CD8-positive, alpha-beta memory T cell (primary cell): Measurements from ENCODE around the gene SNRNP35. TPM values are rescaled to one million over a fixed set of nuclear protein-coding genes. Genes with fewer than 3 reads are reported as not detected.
A peak's percentile ranks its signal among the peaks of the same experiment; 100 is the strongest.
"Not testable (repeated sequence)": the region's sequence is repeated elsewhere in the genome, so short reads cannot be mapped to it uniquely, and the experiment has no call there.

Experiments used
- CTCF ChIA-PET: fragments of 350-600 bp; sonication (Branson Sonifier 250); formaldehyde crosslinking; loops from one replicate; lab custom pipeline; 2021; ENCODE audit warnings: antibody characterized with exemption; lab: Charles Lee
- POLR2A ChIA-PET: fragments of 350-600 bp; sonication (Branson Sonifier 250); formaldehyde crosslinking; loops from one replicate; lab custom pipeline; 2021; ENCODE audit warnings: antibody characterized with exemption; lab: Charles Lee
- DNase-seq, 5 donors: peaks; one replicate each; pipeline versions ENCODE4 v3.0.0 to v3.0.0-alpha.2; 2020 to 2022; ENCODE audit warnings: mixed read lengths in 1 of 5
- H3K27ac ChIP-seq: one replicate; pipeline ENCODE4 v1.7.0; 2013; ENCODE audit warnings: low read depth, mild to moderate bottlenecking, low read length, moderate library complexity
- H3K27me3 ChIP-seq: 2 replicates; pipeline ENCODE4 v1.7.0; 2013; ENCODE audit warnings: low read length, mild to moderate bottlenecking; ENCODE audit not compliant: insufficient read depth, poor library complexity, severe bottlenecking
- H3K36me3 ChIP-seq: 2 replicates; pipeline ENCODE4 v1.7.0; 2013; ENCODE audit warnings: mild to moderate bottlenecking, low read length, moderate library complexity; ENCODE audit not compliant: insufficient read depth
- H3K4me1 ChIP-seq: 2 replicates; pipeline ENCODE4 v1.7.0; 2013; ENCODE audit warnings: mild to moderate bottlenecking, low read length, moderate library complexity; ENCODE audit not compliant: insufficient read depth
- H3K4me3 ChIP-seq: 2 replicates; pipeline ENCODE4 v1.7.0; 2013; ENCODE audit warnings: mild to moderate bottlenecking, low read length
- H3K9me3 ChIP-seq: 2 replicates; pipeline ENCODE4 v1.7.0; 2013; ENCODE audit warnings: mild to moderate bottlenecking, low read length
- H3K27ac Mint-ChIP-seq, 8 donors: one replicate each; pipeline ENCODE4 v1.8.0; 2020 to 2021; ENCODE audit warnings: mixed read lengths in 8 of 8, mild to moderate bottlenecking in 6 of 8, inconsistent platforms in 3 of 8, moderate library complexity in 3 of 8
- H3K27me3 Mint-ChIP-seq, 2 donors: one replicate each; pipeline ENCODE4 v1.8.0; 2020 to 2021; ENCODE audit warnings: mixed read lengths in 2 of 2, mild to moderate bottlenecking in 1 of 2, moderate library complexity in 1 of 2
- H3K36me3 Mint-ChIP-seq, 3 donors: one replicate each; pipeline ENCODE4 v1.8.0; 2020 to 2021; ENCODE audit warnings: mixed read lengths in 3 of 3, inconsistent platforms in 1 of 3, mild to moderate bottlenecking in 1 of 3
- H3K4me1 Mint-ChIP-seq, 3 donors: one replicate each; pipeline ENCODE4 v1.8.0; 2020 to 2021; ENCODE audit warnings: mixed read lengths in 3 of 3, inconsistent platforms in 1 of 3, mild to moderate bottlenecking in 1 of 3
- H3K4me3 Mint-ChIP-seq, 7 donors: one replicate each; pipeline ENCODE4 v1.8.0; 2020 to 2021; ENCODE audit warnings: mixed read lengths in 7 of 7, mild to moderate bottlenecking in 6 of 7, moderate library complexity in 4 of 7, inconsistent platforms in 2 of 7
- H3K9me3 Mint-ChIP-seq, 5 donors: one replicate each; pipeline ENCODE4 v1.8.0; 2020 to 2022; ENCODE audit warnings: mixed read lengths in 5 of 5, mild to moderate bottlenecking in 3 of 5, moderate library complexity in 2 of 5, inconsistent platforms in 1 of 5
- polyA plus RNA-seq: library from polyadenylated mRNA; unstranded; fragments of 300-500 nt; fragmentation: Illumina TruSeq; gene quantifications from one replicate; pipeline ENCODE4 v1.2.3, GENCODE V29; 2021
- total RNA-seq, 2 experiments: library from RNA; stranded (reverse); gene quantifications; one replicate each; pipeline ENCODE4 v1.2.3, GENCODE V29; 2021

Gene SNRNP35
- total and polyA plus RNA-seq, 3 experiments from 2014 or later, result 21.9 to 26.5 (median 23.8) TPM

DNA sequence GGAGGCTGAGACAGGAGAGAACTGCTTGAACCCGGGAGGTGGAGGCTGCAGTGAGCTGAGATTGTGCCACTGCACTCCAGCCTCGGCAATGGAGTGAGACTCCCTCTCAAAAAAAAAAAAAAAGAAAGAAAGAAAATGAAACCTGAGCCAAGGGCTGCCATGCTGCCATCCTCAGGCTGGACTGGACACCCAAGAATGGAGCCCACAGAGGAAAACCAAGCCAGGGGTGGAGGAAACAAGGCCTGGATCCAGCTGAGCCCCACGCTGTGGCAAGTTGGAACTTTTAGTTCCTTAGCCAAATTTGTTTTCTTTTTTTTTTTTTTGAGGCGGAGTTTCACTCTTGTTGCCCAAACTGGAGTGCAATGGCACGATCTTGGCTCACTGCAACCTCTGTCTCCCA lies 23.3 kb downstream of the SNRNP35 start:
- H3K4me3 ChIP-seq, H3K36me3 Mint-ChIP-seq, H3K27ac ChIP-seq, H3K27ac Mint-ChIP-seq, H3K27me3 Mint-ChIP-seq, H3K9me3 ChIP-seq, H3K27me3 ChIP-seq, CTCF ChIA-PET, POLR2A ChIA-PET, H3K36me3 ChIP-seq, H3K4me3 Mint-ChIP-seq, DNase-seq, H3K9me3 Mint-ChIP-seq: not testable (repeated sequence)
- peaks cover 24 to 30% (median 25%) of the 10 kb centered on the region in 3 donors for H3K4me1 Mint-ChIP-seq
- H3K4me1 ChIP-seq, result peaks cover 19% of the 10 kb centered on the region

DNA sequence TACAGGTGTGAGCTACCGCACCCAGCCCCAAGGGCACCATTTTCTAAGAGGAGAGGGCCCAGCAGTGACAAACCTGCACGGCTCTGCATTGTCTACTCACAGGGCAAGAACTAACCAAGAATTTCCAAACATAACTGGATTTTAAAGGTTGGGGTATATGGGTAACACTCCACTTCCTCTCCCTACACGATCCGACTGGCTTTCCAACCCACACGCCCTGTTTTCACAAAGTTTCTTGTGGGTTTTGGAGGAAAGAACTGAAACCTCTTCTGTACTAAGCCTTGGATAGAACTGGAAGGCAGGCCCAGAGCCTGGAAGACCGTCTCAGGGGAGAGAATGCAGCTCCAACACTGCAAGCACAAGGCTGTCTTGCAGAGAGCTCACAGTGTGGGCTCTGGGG lies 24.9 kb downstream of the SNRNP35 start:
- CTCF ChIA-PET, result interaction anchor here (0.8 kb wide), 1 partner anchor 78 kb away, joined by 4 read pairs; no protein-coding TSS in a partner anchor
- no peaks in the 10 kb centered on the region for H3K9me3 Mint-ChIP-seq
- no peaks in the 10 kb centered on the region for H3K9me3 ChIP-seq
- H3K27ac Mint-ChIP-seq, result peak overlapping the region in 5 of 8 donors; percentile 12 to 39 (median 27)
- no peak for DNase-seq
- H3K27me3 Mint-ChIP-seq, result no peaks in the 10 kb centered on the region
- H3K4me1 Mint-ChIP-seq, result peaks cover 23 to 30% (median 24%) of the 10 kb centered on the region in 3 donors
- no peaks in the 10 kb centered on the region for H3K27me3 ChIP-seq
- peaks cover 0 to 4% (median 3%) of the 10 kb centered on the region in 3 donors for H3K36me3 Mint-ChIP-seq
- H3K4me1 ChIP-seq, result peaks cover 19% of the 10 kb centered on the region
- H3K36me3 ChIP-seq, result no peaks in the 10 kb centered on the region
- POLR2A ChIA-PET, result no interaction called here
- H3K4me3 Mint-ChIP-seq, result no peak overlapping the region
- no peak overlapping the region for H3K27ac ChIP-seq
- H3K4me3 ChIP-seq, result no peak overlapping the region

DNA sequence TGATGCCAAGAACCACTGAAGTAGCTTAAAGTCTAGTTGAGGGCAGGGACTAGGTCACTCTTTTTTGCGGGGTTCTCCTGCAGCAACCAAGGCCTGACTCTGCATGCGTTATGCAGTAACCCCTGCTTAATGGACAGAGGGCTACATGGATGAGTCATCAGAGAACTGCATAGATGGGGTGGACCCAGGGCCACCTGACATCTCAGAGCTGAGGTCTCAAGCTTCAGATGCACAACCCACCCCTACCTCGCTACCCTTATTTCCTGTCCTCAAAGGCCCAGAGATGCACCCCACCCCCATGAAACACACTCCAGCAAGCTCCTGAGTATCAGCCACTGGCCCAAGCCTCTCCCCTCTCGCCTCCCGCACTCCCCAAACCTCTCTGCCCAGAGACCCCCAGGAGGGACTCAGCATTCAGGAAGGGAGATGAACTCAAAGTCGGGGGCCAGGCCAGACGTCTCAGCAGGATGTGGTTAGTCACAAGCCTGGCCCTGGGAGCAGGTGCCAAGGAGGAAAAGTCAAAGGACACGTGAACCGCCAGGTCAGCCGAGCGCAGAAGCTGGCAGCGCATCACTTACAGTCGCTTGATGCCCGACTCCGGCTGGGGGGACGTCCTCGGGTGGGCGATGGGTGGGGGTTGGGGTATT lies 25.8 kb downstream of the SNRNP35 start:
- Mint-ChIP-seq H3K27ac (peak overlapping the region in 7 of 8 donors; percentile 42 to 87 (median 60)), H3K9me3 (no peaks in the 10 kb centered on the region), H3K36me3 (peaks cover 0 to 3% (median 2%) of the 10 kb centered on the region in 3 donors), H3K4me1 (peaks cover 23 to 30% (median 24%) of the 10 kb centered on the region in 3 donors), H3K27me3 (no peaks in the 10 kb centered on the region), H3K4me3 (peak overlapping the region in 4 of 7 donors; percentile 18 to 59 (median 52))
- no peak for DNase-seq
- H3K4me1 ChIP-seq, result peaks cover 19% of the 10 kb centered on the region
- H3K36me3 ChIP-seq, result no peaks in the 10 kb centered on the region
- H3K27me3 ChIP-seq, result no peaks in the 10 kb centered on the region
- H3K9me3 ChIP-seq, result no peaks in the 10 kb centered on the region
- no peak overlapping the region for H3K27ac ChIP-seq
- ChIA-PET CTCF (interaction anchor here (0.8 kb wide), 1 partner anchor 79 kb away, joined by 4 read pairs; no protein-coding TSS in a partner anchor), POLR2A (no interaction called here)
- H3K4me3 ChIP-seq, result no peak overlapping the region

- Mint-ChIP-seq H3K36me3 (peaks cover 0 to 3% (median 0%) of the 10 kb centered on the region in 3 donors), H3K4me3 (no peak overlapping the region), H3K4me1 (peaks cover 21 to 22% (median 21%) of the 10 kb centered on the region in 3 donors), H3K9me3 (no peaks in the 10 kb centered on the region), H3K27me3 (no peaks in the 10 kb centered on the region), H3K27ac (peak overlapping the region in 2 of 8 donors; percentile 44 to 64)
- Histone ChIP-seq H3K4me3 (no peak overlapping the region), H3K9me3 (no peaks in the 10 kb centered on the region), H3K27ac (no peak overlapping the region), H3K36me3 (no peaks in the 10 kb centered on the region), H3K4me1 (peaks cover 19% of the 10 kb centered on the region), H3K27me3 (no peaks in the 10 kb centered on the region)
- ChIA-PET POLR2A (no interaction called here), CTCF (no interaction called here)
- DNase-seq, result no peak
Observed at GRCh38 chr12:123485756-123486155, 27.8 kb downstream of the SNRNP35 start.

GRCh38 chr12:123487428-123487827 lies 29.5 kb downstream of the SNRNP35 start:
- Histone ChIP-seq H3K9me3 (no peaks in the 10 kb centered on the region), H3K4me3 (no peak overlapping the region), H3K27me3 (no peaks in the 10 kb centered on the region), H3K27ac (no peak overlapping the region), H3K4me1 (peaks cover 19% of the 10 kb centered on the region), H3K36me3 (no peaks in the 10 kb centered on the region)
- no peak overlapping the region for H3K4me3 Mint-ChIP-seq
- H3K27ac Mint-ChIP-seq, result peak overlapping the region in 1 of 8 donors; percentile 38
- H3K9me3 Mint-ChIP-seq, result no peaks in the 10 kb centered on the region
- peaks cover 0 to 3% (median 3%) of the 10 kb centered on the region in 3 donors for H3K36me3 Mint-ChIP-seq
- no peaks in the 10 kb centered on the region for H3K27me3 Mint-ChIP-seq
- ChIA-PET CTCF (no interaction called here), POLR2A (no interaction called here)
- peaks cover 21 to 22% (median 21%) of the 10 kb centered on the region in 3 donors for H3K4me1 Mint-ChIP-seq
- DNase-seq, result no peak

GRCh38 chr12:123488539-123489230 lies 30.7 kb downstream of the SNRNP35 start:
- POLR2A ChIA-PET, result no interaction called here

GRCh38 chr12:123489580-123489979 lies 31.6 kb downstream of the SNRNP35 start:
- no peak overlapping the region for H3K27ac ChIP-seq
- H3K9me3 ChIP-seq, result no peaks in the 10 kb centered on the region
- Mint-ChIP-seq H3K9me3 (no peaks in the 10 kb centered on the region), H3K27me3 (no peaks in the 10 kb centered on the region), H3K27ac (peak overlapping the region in 1 of 8 donors; percentile 65), H3K4me3 (no peak overlapping the region), H3K4me1 (peaks cover 5 to 11% (median 5%) of the 10 kb centered on the region in 3 donors), H3K36me3 (peaks cover 0 to 5% (median 3%) of the 10 kb centered on the region in 3 donors)
- peaks cover 7% of the 10 kb centered on the region for H3K4me1 ChIP-seq
- no peaks in the 10 kb centered on the region for H3K27me3 ChIP-seq
- no peaks in the 10 kb centered on the region for H3K36me3 ChIP-seq
- CTCF ChIA-PET, result no interaction called here
- no peak for DNase-seq
- no peak overlapping the region for H3K4me3 ChIP-seq
- POLR2A ChIA-PET, result no interaction called here

More at GRCh38 chr12:123488539-123489230, 30.7 kb downstream of the SNRNP35 start:
- Histone ChIP-seq H3K4me1 (peaks cover 16% of the 10 kb centered on the region), H3K36me3 (no peaks in the 10 kb centered on the region), H3K27me3 (no peaks in the 10 kb centered on the region), H3K9me3 (no peaks in the 10 kb centered on the region), H3K27ac (no peak overlapping the region), H3K4me3 (no peak overlapping the region)
- Mint-ChIP-seq H3K9me3 (no peaks in the 10 kb centered on the region), H3K27me3 (no peaks in the 10 kb centered on the region), H3K36me3 (peaks cover 0 to 5% (median 3%) of the 10 kb centered on the region in 3 donors), H3K4me1 (peaks cover 14 to 19% (median 14%) of the 10 kb centered on the region in 3 donors), H3K27ac (no peak overlapping the region), H3K4me3 (no peak overlapping the region)
- CTCF ChIA-PET, result no interaction called here
- no peak for DNase-seq

DNA sequence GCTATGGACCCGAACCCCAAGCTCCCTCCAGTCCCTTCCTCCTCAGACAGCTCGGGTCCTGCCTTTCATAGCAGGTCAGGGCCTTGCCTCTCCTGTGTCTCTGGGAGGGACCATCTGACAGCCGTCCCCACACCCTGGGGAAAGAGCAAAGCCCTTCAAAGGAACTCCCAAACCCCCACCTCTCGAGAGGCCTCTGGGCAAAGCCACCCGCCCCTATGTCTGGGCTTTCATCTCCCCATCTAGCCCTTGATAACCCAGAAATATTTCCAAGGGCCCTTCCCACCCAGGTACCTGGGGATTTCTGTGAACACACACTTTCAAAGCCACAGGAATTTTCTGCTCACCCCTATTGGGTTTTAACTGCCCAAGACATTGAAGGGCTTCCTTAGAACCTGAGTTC lies 32.1 kb downstream of the SNRNP35 start:
- POLR2A ChIA-PET, result no interaction called here
- no peaks in the 10 kb centered on the region for H3K36me3 ChIP-seq
- no peak overlapping the region for H3K27ac ChIP-seq
- CTCF ChIA-PET, result no interaction called here
- no peak overlapping the region for H3K4me3 Mint-ChIP-seq
- H3K27me3 Mint-ChIP-seq, result no peaks in the 10 kb centered on the region
- no peaks in the 10 kb centered on the region for H3K9me3 Mint-ChIP-seq
- no peaks in the 10 kb centered on the region for H3K27me3 ChIP-seq
- H3K36me3 Mint-ChIP-seq, result peaks cover 0 to 5% (median 3%) of the 10 kb centered on the region in 3 donors
- no peaks in the 10 kb centered on the region for H3K9me3 ChIP-seq
- H3K4me1 Mint-ChIP-seq, result peaks cover under 1 to 5% (median under 1%) of the 10 kb centered on the region in 3 donors
- H3K27ac Mint-ChIP-seq, result peak overlapping the region in 1 of 8 donors; percentile 65
- peaks cover 2% of the 10 kb centered on the region for H3K4me1 ChIP-seq
- no peak for DNase-seq
- no peak overlapping the region for H3K4me3 ChIP-seq
